ENCODE measurements around the gene FOXP1. TPM values are rescaled to one million over a fixed set of nuclear protein-coding genes. Genes with fewer than 3 reads are reported as not detected.

The FOXP1 gene
- total and polyA plus RNA-seq, 2 of the 13 experiments (the other 11 are each of a cell fraction or from before 2014, with no cell fraction given), result 40.4 to 59.0 TPM

DNA sequence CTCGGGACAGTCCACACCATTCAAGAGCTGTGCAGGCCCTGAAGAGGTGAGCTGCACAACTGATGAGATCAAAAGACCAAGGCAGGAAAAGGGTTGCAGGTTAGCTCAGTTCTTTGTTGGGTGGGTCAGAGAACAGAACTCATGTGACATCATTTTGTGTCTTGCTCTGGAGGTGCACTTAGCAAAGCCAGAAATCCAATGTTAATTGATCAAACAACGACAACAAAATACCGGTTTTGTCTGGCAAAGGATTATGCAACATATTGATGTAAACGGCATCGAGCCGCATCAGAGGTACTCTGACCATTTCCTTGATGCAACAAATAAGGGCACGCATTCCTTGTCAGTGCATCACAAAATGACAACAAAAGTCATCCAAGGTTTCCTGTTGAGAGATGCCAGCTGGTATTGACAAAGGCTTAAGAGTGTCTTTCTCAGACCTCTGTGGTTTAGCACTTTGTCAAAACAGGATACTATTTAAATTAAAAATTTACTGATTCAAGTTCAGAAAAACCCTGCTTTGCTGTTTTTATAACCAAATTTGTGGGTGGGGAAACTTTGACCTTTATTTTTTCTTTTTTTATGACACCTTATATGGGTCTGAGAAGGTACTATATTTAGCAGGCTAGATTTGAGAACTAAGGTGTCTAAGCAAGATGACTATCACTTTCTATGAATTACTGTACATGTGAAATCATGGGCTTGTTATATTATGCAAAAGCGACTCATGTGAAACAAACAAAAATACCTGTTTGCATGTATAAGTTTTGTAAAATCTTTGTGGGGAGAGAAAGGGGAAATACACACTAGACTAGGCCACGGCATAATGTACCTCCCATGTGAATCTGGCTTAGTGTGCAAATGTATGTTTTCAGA is 496.1 kb downstream of the FOXP1 start:
- FAIRE-seq (no peak), ATAC-seq (peak; percentile 62), DNase-seq (ENCODE audit: low spot score) (peak; percentile 83)
- H3K4me1 ChIP-seq (ENCODE audit: insufficient read depth, low read length), result peaks cover 71% of the 10 kb centered on the region
- H3K9me3 ChIP-seq (ENCODE audit: low read length), result no peaks in the 10 kb centered on the region
- H4K20me1 ChIP-seq (ENCODE audit: insufficient read depth, low read length), result no peaks in the 10 kb centered on the region
- ChIA-PET CTCF (ENCODE audit: low intra/inter-chr PET ratio, low total read pairs) (no interaction called here), POLR2A (interaction anchor here (0.7 to 3.9 kb wide), 16 partner anchors 11 to 167 kb away, joined by 3 to 21 read pairs (median 3); no protein-coding TSS in a partner anchor)
- WGBS (ENCODE audit: low lambda C conversion rate), result 22% methylated on average over 9 of the region's 9 CpGs
- no peak overlapping the region for H2AFZ ChIP-seq (ENCODE audit: low read length)
- H3K9ac ChIP-seq (ENCODE audit: insufficient read depth, low read depth, low read length), result peak overlapping the region; percentile 45
- peak overlapping the region in 2 of 3 experiments; percentile 10 to 11; a peak in 1 of 6 replicates for H3K4me3 ChIP-seq (replicated peaks in 1 of 3; ENCODE audit: insufficient read depth in 1 of 3, low read depth in 2 of 3, low read length in 3 of 3)
- H3K27me3 ChIP-seq (ENCODE audit: control insufficient read depth in 1 of 2, insufficient read depth in 2 of 2, low read length in 2 of 2), result no peaks in the 10 kb centered on the region
- peaks cover 2% of the 10 kb centered on the region for H3K79me2 ChIP-seq (ENCODE audit: insufficient read depth, low read length)
- in situ Hi-C loops (cut with HindIII; ENCODE audit: extremely low pct_ligation_motif_present, low pct_unique_long_range_greater_than_20kb) (no loop called here), intact Hi-C loops (cut with micrococcal nuclease; ENCODE audit: unreplicated experiment) (loop anchor here (1.0 to 5.0 kb wide), 3 partner anchors 39 to 160 kb away; no protein-coding TSS in a partner anchor)
- H3K36me3 ChIP-seq (replicated peaks in 1 of 2; ENCODE audit: control insufficient read depth in 1 of 2, insufficient read depth in 2 of 2, low read length in 2 of 2), result 0 out of 5 replicates have a peak, but pooled peaks cover 0 to 2% of the 10 kb centered on the region in 2 experiments
- H3K4me2 ChIP-seq (ENCODE audit: low read depth, low read length), result peak overlapping the region; percentile 59
- BruUV-seq (replicated peaks), result no TSS peak
- H3K27ac ChIP-seq (ENCODE audit: extremely low read length, insufficient read depth, low read length), result peak overlapping the region; percentile 65
- TF ChIP-seq CCAR2 (optimal IDR thresholded peaks at IDR 0.05; ENCODE audit: low read depth, low read length), result peak; percentile 73
- TF ChIP-seq SRSF9 (IDR thresholded peaks at IDR 0.05; ENCODE audit: borderline replicate concordance, insufficient read depth, low read depth, low read length, poor library complexity, severe bottlenecking), result no peak
- 0 out of 2 replicates have a peak, but pooled peaks have one; percentile 25 for TF ChIP-seq PITX1 (CRISPR knock-in tag; IDR thresholded peaks at IDR 0.05)
- peak; percentile 5; the same call in 1 of the 2 replicates for TF ChIP-seq SMC3 (IDR thresholded peaks at IDR 0.05; ENCODE audit: low read length)
- TF ChIP-seq ZNF776 (CRISPR knock-in tag; IDR thresholded peaks at IDR 0.05), result no peak
- TF ChIP-seq, protein P1, sequence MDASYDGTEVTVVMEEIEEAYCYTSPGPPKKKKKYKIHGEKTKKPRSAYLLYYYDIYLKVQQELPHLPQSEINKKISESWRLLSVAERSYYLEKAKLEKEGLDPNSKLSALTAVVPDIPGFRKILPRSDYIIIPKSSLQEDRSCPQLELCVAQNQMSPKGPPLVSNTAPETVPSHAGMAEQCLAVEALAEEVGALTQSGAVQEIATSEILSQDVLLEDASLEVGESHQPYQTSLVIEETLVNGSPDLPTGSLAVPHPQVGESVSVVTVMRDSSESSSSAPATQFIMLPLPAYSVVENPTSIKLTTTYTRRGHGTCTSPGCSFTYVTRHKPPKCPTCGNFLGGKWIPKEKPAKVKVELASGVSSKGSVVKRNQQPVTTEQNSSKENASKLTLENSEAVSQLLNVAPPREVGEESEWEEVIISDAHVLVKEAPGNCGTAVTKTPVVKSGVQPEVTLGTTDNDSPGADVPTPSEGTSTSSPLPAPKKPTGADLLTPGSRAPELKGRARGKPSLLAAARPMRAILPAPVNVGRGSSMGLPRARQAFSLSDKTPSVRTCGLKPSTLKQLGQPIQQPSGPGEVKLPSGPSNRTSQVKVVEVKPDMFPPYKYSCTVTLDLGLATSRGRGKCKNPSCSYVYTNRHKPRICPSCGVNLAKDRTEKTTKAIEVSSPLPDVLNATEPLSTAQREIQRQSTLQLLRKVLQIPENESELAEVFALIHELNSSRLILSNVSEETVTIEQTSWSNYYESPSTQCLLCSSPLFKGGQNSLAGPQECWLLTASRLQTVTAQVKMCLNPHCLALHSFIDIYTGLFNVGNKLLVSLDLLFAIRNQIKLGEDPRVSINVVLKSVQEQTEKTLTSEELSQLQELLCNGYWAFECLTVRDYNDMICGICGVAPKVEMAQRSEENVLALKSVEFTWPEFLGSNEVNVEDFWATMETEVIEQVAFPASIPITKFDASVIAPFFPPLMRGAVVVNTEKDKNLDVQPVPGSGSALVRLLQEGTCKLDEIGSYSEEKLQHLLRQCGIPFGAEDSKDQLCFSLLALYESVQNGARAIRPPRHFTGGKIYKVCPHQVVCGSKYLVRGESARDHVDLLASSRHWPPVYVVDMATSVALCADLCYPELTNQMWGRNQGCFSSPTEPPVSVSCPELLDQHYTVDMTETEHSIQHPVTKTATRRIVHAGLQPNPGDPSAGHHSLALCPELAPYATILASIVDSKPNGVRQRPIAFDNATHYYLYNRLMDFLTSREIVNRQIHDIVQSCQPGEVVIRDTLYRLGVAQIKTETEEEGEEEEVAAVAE (CRISPR knock-in tag; IDR thresholded peaks at IDR 0.05; ENCODE audit: borderline replicate concordance), result no peak
- no peak for TF ChIP-seq ZNF841 (CRISPR knock-in tag; IDR thresholded peaks at IDR 0.05; ENCODE audit: borderline replicate concordance)
- no peak for TF ChIP-seq ZFAT (CRISPR knock-in tag; conservative IDR thresholded peaks at IDR 0.05)
- no peak for TF ChIP-seq ZNF7 (CRISPR knock-in tag; IDR thresholded peaks at IDR 0.05)
- peak; percentile 67; the same call in 1 of the 2 replicates for TF ChIP-seq ZNF878 (CRISPR knock-in tag; IDR thresholded peaks at IDR 0.05)
- no peak for TF ChIP-seq RAD51 (IDR thresholded peaks at IDR 0.05; ENCODE audit: borderline replicate concordance)
- TF ChIP-seq, protein P2, sequence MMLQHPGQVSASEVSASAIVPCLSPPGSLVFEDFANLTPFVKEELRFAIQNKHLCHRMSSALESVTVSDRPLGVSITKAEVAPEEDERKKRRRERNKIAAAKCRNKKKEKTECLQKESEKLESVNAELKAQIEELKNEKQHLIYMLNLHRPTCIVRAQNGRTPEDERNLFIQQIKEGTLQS (CRISPR knock-in tag; IDR thresholded peaks at IDR 0.05), result peak; percentile 14; the same call in 1 of the 2 replicates
- peak; percentile 34; the same call in 1 of the 2 replicates for TF ChIP-seq CBFB (CRISPR knock-in tag; IDR thresholded peaks at IDR 0.05)
- no peak for TF ChIP-seq ZNF224 (CRISPR knock-in tag; IDR thresholded peaks at IDR 0.05)
- no peak for TF ChIP-seq ZNF251 (CRISPR knock-in tag; IDR thresholded peaks at IDR 0.05)
- TF ChIP-seq ONECUT2 (CRISPR knock-in tag; IDR thresholded peaks at IDR 0.05), result 0 out of 2 replicates have a peak, but pooled peaks have one; percentile 56
- no peak for TF ChIP-seq ZNF335 (CRISPR knock-in tag; IDR thresholded peaks at IDR 0.05)
- no peak for TF ChIP-seq MTF2 (CRISPR knock-in tag; IDR thresholded peaks at IDR 0.05; ENCODE audit: borderline replicate concordance)
- TF ChIP-seq NR1H2 (CRISPR knock-in tag; IDR thresholded peaks at IDR 0.05; ENCODE audit: borderline replicate concordance, low read depth), result no peak
- no peak for TF ChIP-seq TOPORS (CRISPR knock-in tag; IDR thresholded peaks at IDR 0.05)
- TF ChIP-seq ZNF879 (CRISPR knock-in tag; IDR thresholded peaks at IDR 0.05), result no peak
